Measurements from ENCODE around the gene TPPP.

Gene TPPP

GRCh38 chr5:643351-643801 lies 49.8 kb downstream of the TPPP start:
- TF ChIP-seq CTCF (IDR thresholded peaks at IDR 0.05; ENCODE audit: low read depth, low read length) (no peak), POLR2A (IDR thresholded peaks at IDR 0.05; ENCODE audit: extremely low read depth, insufficient read length) (no peak), MYC (IDR thresholded peaks at IDR 0.05; ENCODE audit: low read depth, low read length) (no peak), MAX (IDR thresholded peaks at IDR 0.05; ENCODE audit: low read depth, low read length) (no peak)
- H3K4me3 ChIP-seq (ENCODE audit: low read depth, low read length): no peak overlapping the region

GRCh38 chr5:642481-642880 lies 50.7 kb downstream of the TPPP start:
- TF ChIP-seq MYC (IDR thresholded peaks at IDR 0.05; ENCODE audit: low read depth, low read length) (no peak), POLR2A (IDR thresholded peaks at IDR 0.05; ENCODE audit: extremely low read depth, insufficient read length) (no peak), CTCF (IDR thresholded peaks at IDR 0.05; ENCODE audit: low read depth, low read length) (no peak), MAX (IDR thresholded peaks at IDR 0.05; ENCODE audit: low read depth, low read length) (no peak)
- H3K4me3 ChIP-seq (ENCODE audit: low read depth, low read length): no peak overlapping the region
- DNase-seq (ENCODE audit: low read depth): no peak

More at GRCh38 chr5:643351-643801, 49.8 kb downstream of the TPPP start:
- no peak for DNase-seq (ENCODE audit: low read depth)

- no peak for DNase-seq (ENCODE audit: low read depth)
- H3K4me3 ChIP-seq (ENCODE audit: low read depth, low read length): no peak overlapping the region
- TF ChIP-seq MAX (IDR thresholded peaks at IDR 0.05; ENCODE audit: low read depth, low read length): no peak
- TF ChIP-seq POLR2A (IDR thresholded peaks at IDR 0.05; ENCODE audit: extremely low read depth, insufficient read length): no peak
- no peak for TF ChIP-seq CTCF (IDR thresholded peaks at IDR 0.05; ENCODE audit: low read depth, low read length)
- no peak for TF ChIP-seq MYC (IDR thresholded peaks at IDR 0.05; ENCODE audit: low read depth, low read length)
Observed at GRCh38 chr5:641331-641765, 51.8 kb downstream of the TPPP start.

- DNase-seq (ENCODE audit: low read depth): no peak
- no peak overlapping the region for H3K4me3 ChIP-seq (ENCODE audit: low read depth, low read length)
- TF ChIP-seq POLR2A (IDR thresholded peaks at IDR 0.05; ENCODE audit: extremely low read depth, insufficient read length) (no peak), MAX (IDR thresholded peaks at IDR 0.05; ENCODE audit: low read depth, low read length) (no peak), CTCF (IDR thresholded peaks at IDR 0.05; ENCODE audit: low read depth, low read length) (no peak), MYC (IDR thresholded peaks at IDR 0.05; ENCODE audit: low read depth, low read length) (no peak)
Observed at GRCh38 chr5:640461-641330, 52.5 kb downstream of the TPPP start.

GRCh38 chr5:639584-640213 lies 53.5 kb downstream of the TPPP start:
- DNase-seq (ENCODE audit: low read depth): no peak
- no peak overlapping the region for H3K4me3 ChIP-seq (ENCODE audit: low read depth, low read length)
- TF ChIP-seq CTCF (IDR thresholded peaks at IDR 0.05; ENCODE audit: low read depth, low read length): no peak
- TF ChIP-seq MYC (IDR thresholded peaks at IDR 0.05; ENCODE audit: low read depth, low read length): no peak
- TF ChIP-seq POLR2A (IDR thresholded peaks at IDR 0.05; ENCODE audit: extremely low read depth, insufficient read length): no peak
- TF ChIP-seq MAX (IDR thresholded peaks at IDR 0.05; ENCODE audit: low read depth, low read length): no peak
